Small intestine (tissue), 7 donors: ENCODE measurements around the gene CIAO3. TPM values are rescaled to one million over a fixed set of nuclear protein-coding genes. Genes with fewer than 3 reads are reported as not detected.

Source experiments
- DNase-seq, 2 donors: peaks; one replicate each; pipeline versions ENCODE4 v3.0.0 to v3.0.0-alpha.2; 2013
- FAIRE-seq: peaks from 2 replicates; lab custom pipeline; 2012; peaks lifted over from hg19 to GRCh38; lab: Jason Lieb, UNC
- H3K27ac ChIP-seq, 3 donors: one replicate each; pipeline ENCODE4 v1.5.1; 2013; ENCODE audit warnings: low read length in 2 of 3, mild to moderate bottlenecking in 2 of 3, control low read depth in 1 of 3, inconsistent platforms in 1 of 3, low read depth in 1 of 3, moderate library complexity in 1 of 3
- H3K27me3 ChIP-seq, 3 donors: one replicate each; pipeline ENCODE4 v1.6.1; 2013; ENCODE audit warnings: low read length in 3 of 3, inconsistent platforms in 1 of 3; ENCODE audit not compliant: control insufficient read depth in 3 of 3, insufficient read depth in 3 of 3
- H3K36me3 ChIP-seq, 3 donors: one replicate each; pipeline ENCODE4 v1.6.1; 2013; ENCODE audit warnings: low read length in 3 of 3, inconsistent platforms in 1 of 3, low read depth in 1 of 3, mild to moderate bottlenecking in 1 of 3, moderate library complexity in 1 of 3; ENCODE audit not compliant: control insufficient read depth in 3 of 3, insufficient read depth in 2 of 3
- H3K4me1 ChIP-seq, 3 donors: one replicate each; pipeline ENCODE4 v1.6.1; 2013; ENCODE audit warnings: low read length in 2 of 3, inconsistent platforms in 1 of 3, low read depth in 1 of 3, mild to moderate bottlenecking in 1 of 3, moderate library complexity in 1 of 3; ENCODE audit not compliant: control insufficient read depth in 3 of 3, insufficient read depth in 2 of 3
- H3K4me3 ChIP-seq, 3 donors: one replicate each; pipeline ENCODE4 v1.5.1; 2013; ENCODE audit warnings: low read length in 3 of 3, control low read depth in 1 of 3, inconsistent platforms in 1 of 3, low read depth in 1 of 3, mild to moderate bottlenecking in 1 of 3, moderate library complexity in 1 of 3
- H3K9me3 ChIP-seq, 2 donors: one replicate each; pipeline ENCODE4 v1.6.1; 2013; ENCODE audit warnings: low read depth in 1 of 2, low read length in 1 of 2; ENCODE audit not compliant: control insufficient read depth in 2 of 2, insufficient read depth in 1 of 2
- WGBS, 3 donors: extraction: QIAGEN DNeasy Blood & Tissue Kit; methylation state at CpG; one replicate each; pipeline ENCODE4 v1.1.7; 2013; 5-methylcytosine and 5-hydroxymethylcytosine counted together
- polyA plus RNA-seq, 4 donors: library from polyadenylated mRNA; stranded (reverse) in 3 of 4; unstranded in 1 of 4; fragments of 200-250 nt in 3 of 4; fragments of 120-200 nt in 1 of 4; gene quantifications; one replicate each; pipeline versions ENCODE4 v1.2.1 to v1.2.3, GENCODE V29; 2013
- donor health status: healthy with polysubstance abuse.
- donor health status: control.
- donor health status: control.
- donor health status: Bipolar disorder and iron deficiency.
- donor health status: healthy.

The CIAO3 gene
- polyA plus RNA-seq, 4 donors, result 32.5 to 68.0 (median 44.7) TPM

DNA sequence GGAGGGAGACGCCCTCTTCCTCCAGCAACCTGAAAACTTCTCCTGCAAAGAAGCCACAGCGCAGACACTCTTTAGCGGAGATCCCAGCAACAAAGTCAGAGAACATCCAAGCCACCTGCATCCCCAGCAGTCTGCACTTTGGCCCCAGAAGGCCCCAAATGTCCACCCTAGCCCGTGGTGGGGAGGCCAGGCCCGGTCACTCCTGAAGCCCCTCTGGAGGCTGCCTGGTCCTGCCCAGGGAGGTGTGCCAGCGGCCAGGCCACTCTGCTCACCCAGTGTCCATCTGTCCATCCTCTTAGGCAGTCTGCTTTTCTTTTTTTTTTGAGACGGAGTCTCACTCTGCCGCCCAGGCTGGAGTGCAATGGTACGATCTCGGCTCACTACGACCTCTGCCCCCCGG, 8.5 kb downstream of the CIAO3 start:
- H3K4me1 ChIP-seq, result peaks cover 0 to 12% (median 4%) of the 10 kb centered on the region in 3 donors
- H3K9me3 ChIP-seq, result no peaks in the 10 kb centered on the region
- no peak overlapping the region for H3K27ac ChIP-seq
- H3K4me3 ChIP-seq, result no peak overlapping the region
- DNase-seq (no peak), FAIRE-seq (no peak)
- peaks cover 0 to 6% (median 2%) of the 10 kb centered on the region in 3 donors for H3K27me3 ChIP-seq
- peaks cover 2 to 80% (median 12%) of the 10 kb centered on the region in 3 donors for H3K36me3 ChIP-seq
- 91 to 97% (median 93%) methylated on average over 12 of the region's 12 CpGs for WGBS, 3 donors

DNA sequence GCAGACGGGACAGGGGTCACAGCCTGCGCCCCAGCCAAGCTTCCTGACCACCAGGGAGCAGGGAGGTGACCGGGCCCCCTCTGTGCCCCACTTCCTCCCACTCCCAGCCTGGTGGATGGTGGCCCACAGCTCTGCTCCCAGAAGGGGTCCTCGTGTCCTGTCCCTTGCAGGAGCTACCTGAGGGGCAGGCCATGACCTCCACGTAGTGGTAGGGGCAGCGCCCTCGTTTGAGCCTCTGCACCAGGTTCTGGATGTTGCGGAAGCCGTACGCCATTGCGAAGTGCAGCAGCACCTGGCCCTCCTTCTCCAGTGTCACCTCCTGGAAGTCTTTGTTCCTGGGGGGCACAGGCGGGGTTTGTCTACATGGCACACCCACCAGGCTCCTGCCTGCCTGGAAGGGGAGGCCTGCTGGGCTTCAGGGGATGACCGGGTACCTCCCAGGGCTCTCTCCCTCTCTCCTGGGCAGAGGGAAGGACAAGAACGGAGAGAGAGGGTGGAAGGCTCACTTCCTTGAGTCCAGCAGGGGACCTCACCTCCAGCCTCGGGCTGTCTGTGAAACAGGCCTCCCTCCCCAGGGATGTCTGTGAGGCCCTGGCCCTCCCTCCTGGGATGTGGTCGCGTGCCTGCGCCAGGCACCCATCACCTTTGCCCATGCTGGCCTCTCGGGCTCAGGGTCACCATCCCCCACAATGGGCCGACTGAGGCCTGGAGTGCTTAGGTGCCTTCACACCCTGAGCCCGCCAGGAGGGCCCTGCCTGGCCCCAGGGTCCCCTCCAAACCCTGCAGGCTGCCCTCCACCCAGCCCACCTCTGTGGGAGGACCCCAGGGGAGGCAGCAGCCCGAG, 9.9 kb downstream of the CIAO3 start:
- no peak for DNase-seq
- 86 to 90% (median 87%) methylated on average over 16 to 22 of the region's 22 CpGs for WGBS, 3 donors

DNA sequence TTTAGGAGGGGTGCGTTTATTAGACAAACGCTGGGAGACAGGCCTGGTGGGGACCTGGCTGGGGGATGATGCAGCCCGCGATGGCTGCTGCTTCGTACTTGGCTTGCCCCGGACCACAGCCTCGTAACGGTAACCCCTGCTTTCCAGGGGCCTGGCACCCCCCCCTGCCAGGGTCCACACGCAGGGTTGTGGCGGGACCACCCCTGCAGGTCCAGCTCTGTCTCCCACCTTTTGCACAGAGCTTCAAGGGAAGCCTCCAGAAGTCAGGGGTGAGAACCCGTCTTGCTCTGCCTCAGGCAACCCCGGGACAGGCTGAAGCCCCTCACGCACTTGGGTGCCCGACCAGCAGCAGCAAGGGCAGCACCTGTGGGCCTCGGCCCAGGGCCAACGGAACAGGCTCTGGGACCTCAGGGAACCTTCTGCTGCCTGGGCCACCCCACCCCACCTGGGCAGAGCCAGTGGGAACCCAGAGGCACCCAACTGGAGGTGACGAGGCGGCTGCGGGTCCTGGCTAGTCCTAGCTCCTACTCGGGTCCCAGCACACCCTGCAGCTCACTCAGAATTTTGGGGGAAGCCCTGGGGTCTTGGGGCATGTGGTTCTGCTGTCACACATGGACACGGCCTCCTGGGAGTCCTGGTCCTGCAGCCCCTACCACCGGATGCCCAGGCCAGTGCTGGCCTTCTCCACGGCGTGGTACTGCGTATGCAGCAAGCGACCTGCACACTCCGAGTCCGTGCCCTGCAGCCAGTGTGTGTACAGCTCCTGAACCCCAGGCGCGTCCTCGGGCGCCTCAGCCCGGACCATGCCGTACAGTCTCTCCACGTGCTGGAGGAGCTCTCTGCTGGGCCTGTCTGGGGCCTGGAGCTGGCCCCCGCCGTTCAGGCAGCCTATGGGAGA, 10.8 kb downstream of the CIAO3 start:
- WGBS, 3 donors, result 90 to 93% (median 92%) methylated on average over 33 to 37 of the region's 37 CpGs
- H3K36me3 ChIP-seq, result peaks cover 2 to 57% (median 10%) of the 10 kb centered on the region in 3 donors
- no peak overlapping the region for H3K27ac ChIP-seq
- no peak for FAIRE-seq
- DNase-seq, result no peak
- peaks cover 0 to 22% (median 8%) of the 10 kb centered on the region in 3 donors for H3K27me3 ChIP-seq
- H3K4me3 ChIP-seq, result no peak overlapping the region
- no peaks in the 10 kb centered on the region for H3K9me3 ChIP-seq
- peaks cover 0 to 19% (median 4%) of the 10 kb centered on the region in 3 donors for H3K4me1 ChIP-seq

More for the DNA sequence above, 9.9 kb downstream of the CIAO3 start:
- Histone ChIP-seq H3K4me1 (peaks cover 0 to 19% (median 4%) of the 10 kb centered on the region in 3 donors), H3K27ac (no peak overlapping the region), H3K27me3 (peaks cover 0 to 17% (median 6%) of the 10 kb centered on the region in 3 donors), H3K4me3 (no peak overlapping the region), H3K9me3 (no peaks in the 10 kb centered on the region), H3K36me3 (peaks cover 2 to 66% (median 10%) of the 10 kb centered on the region in 3 donors)
- FAIRE-seq, result no peak

DNA sequence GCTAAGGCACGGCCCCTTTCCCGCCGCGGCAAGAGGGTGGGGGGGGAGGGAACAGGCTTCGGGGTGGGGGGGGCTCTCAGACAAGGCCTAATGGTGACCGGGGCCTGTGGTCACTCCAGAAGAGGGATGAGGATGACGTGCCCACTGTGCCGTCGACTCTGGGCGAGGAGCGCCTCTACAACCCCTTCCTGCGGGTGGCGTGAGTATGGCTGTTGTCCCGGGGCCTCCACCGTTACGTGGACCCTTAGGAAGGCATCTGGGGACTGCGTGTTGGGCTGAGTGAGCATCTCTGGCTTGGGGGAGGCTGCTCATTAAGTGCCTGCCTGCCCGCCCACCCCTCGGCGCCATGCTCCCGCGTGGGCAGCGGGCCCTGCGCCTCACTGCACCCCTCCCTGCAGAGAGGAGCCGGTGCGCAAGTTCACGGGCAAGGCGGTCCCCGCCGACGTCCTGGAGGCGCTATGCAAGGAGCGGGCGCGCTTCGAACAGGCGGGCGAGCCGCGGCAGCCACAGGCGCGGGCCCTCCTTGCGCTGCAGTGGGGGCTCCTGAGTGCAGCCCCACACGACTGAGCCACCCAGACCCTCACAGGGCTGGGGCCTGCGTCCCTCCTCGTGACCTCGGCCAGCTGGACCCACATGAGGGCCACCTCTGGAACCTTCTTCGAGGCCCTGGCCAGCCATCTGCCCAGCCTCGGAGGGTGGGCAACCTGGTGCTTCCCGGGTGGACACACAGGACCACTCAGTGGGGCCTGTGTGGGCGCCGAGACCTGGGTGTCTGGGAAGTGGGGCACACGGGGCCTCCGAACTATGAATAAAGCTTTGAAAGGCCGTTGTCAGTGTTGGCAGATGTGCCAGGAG, 11.7 kb downstream of the CIAO3 start:
- Histone ChIP-seq H3K4me1 (peaks cover 0 to 19% (median 4%) of the 10 kb centered on the region in 3 donors), H3K27ac (no peak overlapping the region), H3K27me3 (peaks cover 0 to 22% (median 10%) of the 10 kb centered on the region in 3 donors), H3K9me3 (no peaks in the 10 kb centered on the region), H3K4me3 (peak overlapping the region in 2 of 3 donors; percentile 37 to 52), H3K36me3 (peaks cover 2 to 48% (median 10%) of the 10 kb centered on the region in 3 donors)
- FAIRE-seq, result no peak
- no peak for DNase-seq
- 65 to 74% (median 70%) methylated on average over 54 to 55 of the region's 55 CpGs for WGBS, 3 donors

DNA sequence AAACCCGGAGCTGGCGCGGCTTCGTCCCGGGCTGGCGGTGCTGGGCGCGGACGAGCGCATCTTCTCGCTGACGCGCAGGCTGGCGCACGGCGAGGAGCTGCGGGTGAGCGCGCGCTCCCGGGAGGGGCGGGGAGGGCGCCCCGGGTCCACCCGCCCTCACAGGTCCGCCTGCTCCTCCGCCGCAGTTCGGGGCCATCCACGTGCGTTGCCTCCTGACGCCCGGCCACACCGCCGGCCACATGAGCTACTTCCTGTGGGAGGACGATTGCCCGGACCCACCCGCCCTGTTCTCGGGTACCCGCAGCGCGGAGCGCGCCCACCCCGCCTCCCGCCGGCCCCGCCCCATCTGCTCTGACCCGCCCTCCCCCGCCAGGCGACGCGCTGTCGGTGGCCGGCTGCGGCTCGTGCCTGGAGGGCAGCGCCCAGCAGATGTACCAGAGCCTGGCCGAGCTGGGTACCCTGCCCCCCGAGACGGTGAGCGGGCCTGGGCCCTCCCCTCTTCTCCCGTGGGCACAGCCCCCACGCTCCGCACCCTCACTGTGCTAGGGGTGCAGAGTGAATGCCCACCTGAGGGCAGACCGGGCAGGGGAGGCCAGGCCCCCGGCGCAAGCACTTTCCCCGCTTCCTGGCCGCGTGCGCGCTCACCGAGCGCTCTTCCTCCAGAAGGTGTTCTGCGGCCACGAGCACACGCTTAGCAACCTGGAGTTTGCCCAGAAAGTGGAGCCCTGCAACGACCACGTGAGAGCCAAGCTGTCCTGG, 12.5 kb downstream of the CIAO3 start:
- DNase-seq (peak; percentile 50 to 84), FAIRE-seq (no peak)
- Histone ChIP-seq H3K4me1 (peaks cover 0 to 19% (median 4%) of the 10 kb centered on the region in 3 donors), H3K27me3 (peaks cover 0 to 22% (median 10%) of the 10 kb centered on the region in 3 donors), H3K9me3 (no peaks in the 10 kb centered on the region), H3K27ac (no peak overlapping the region), H3K36me3 (peaks cover under 1 to 45% (median 6%) of the 10 kb centered on the region in 3 donors), H3K4me3 (peak overlapping the region; percentile 25 to 52 (median 37))
- 1 to 3% (median 1%) methylated on average over 29 to 80 of the region's 80 CpGs for WGBS, 3 donors

DNA sequence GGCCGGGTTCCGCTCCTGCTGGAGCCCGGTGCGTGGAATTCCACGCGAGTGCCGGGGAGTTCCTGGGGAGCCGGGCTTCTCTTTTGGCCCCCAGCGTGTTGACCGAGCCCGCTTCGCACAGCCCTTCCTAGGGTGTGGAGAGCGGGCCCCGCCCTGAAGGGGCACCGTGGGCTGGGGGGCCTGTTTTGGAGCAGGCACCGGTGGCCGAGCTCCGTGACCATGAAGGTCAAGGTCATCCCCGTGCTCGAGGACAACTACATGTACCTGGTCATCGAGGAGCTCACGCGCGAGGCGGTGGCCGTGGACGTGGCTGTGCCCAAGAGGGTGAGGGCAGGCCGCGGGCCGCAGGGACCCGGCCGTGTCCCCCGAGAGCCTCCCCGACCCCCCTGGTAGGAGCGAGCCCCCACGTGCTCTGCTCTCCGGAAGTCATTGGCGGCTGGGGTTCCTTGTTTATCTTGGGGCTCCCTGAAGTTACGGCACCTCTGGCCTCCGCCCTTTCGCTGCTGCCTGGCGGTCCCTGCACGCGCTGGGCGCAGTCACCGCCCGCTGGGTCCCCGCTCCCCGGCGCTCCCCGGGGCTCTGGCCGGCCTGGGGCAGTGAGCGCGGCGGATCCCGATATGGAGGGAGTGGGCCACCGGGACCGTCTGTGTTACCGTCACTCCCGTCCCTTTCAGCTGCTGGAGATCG, 13.4 kb downstream of the CIAO3 start:
- Histone ChIP-seq H3K27me3 (peaks cover 0 to 22% (median 10%) of the 10 kb centered on the region in 3 donors), H3K27ac (no peak overlapping the region), H3K4me1 (peaks cover 0 to 19% (median 4%) of the 10 kb centered on the region in 3 donors), H3K9me3 (no peaks in the 10 kb centered on the region), H3K4me3 (peak overlapping the region; percentile 25 to 52 (median 41)), H3K36me3 (peaks cover 0 to 45% (median 0%) of the 10 kb centered on the region in 3 donors)
- DNase-seq (peak in 1 of 2 donors; percentile 59), FAIRE-seq (no peak)
- WGBS, 3 donors, result 0 to 1% (median 0%) methylated on average over 42 to 61 of the region's 61 CpGs
